Measurements from ENCODE around the gene PPP2R2D. TPM values are rescaled to one million over a fixed set of nuclear protein-coding genes. Genes with fewer than 3 reads are reported as not detected.

PPP2R2D gene
- total RNA-seq, 1 experiment from 2014 or later: 35.1 TPM

GRCh38 chr10:131888186-131888604 is 12.6 kb upstream of the PPP2R2D start:
- TF ChIP-seq, protein P1, sequence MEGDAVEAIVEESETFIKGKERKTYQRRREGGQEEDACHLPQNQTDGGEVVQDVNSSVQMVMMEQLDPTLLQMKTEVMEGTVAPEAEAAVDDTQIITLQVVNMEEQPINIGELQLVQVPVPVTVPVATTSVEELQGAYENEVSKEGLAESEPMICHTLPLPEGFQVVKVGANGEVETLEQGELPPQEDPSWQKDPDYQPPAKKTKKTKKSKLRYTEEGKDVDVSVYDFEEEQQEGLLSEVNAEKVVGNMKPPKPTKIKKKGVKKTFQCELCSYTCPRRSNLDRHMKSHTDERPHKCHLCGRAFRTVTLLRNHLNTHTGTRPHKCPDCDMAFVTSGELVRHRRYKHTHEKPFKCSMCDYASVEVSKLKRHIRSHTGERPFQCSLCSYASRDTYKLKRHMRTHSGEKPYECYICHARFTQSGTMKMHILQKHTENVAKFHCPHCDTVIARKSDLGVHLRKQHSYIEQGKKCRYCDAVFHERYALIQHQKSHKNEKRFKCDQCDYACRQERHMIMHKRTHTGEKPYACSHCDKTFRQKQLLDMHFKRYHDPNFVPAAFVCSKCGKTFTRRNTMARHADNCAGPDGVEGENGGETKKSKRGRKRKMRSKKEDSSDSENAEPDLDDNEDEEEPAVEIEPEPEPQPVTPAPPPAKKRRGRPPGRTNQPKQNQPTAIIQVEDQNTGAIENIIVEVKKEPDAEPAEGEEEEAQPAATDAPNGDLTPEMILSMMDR (conservative IDR thresholded peaks at IDR 0.05): no peak
- no peak overlapping the region for H3K27ac Mint-ChIP-seq
- H3K4me2 ChIP-seq (ENCODE audit: insufficient read depth, insufficient read length, low read length): no peak overlapping the region
- no peaks in the 10 kb centered on the region for H4K20me1 ChIP-seq (ENCODE audit: control insufficient read depth, insufficient read depth, insufficient read length)
- no peak overlapping the region for H3K4me3 Mint-ChIP-seq
- no peak overlapping the region for H2BK20ac ChIP-seq (ENCODE audit: low read depth, low read length, poor library complexity, severe bottlenecking)
- no peak overlapping the region for H3K23ac ChIP-seq (ENCODE audit: insufficient read length, low read depth, low read length)
- H3K9me3 Mint-ChIP-seq: peaks cover 6 to 9% of the 10 kb centered on the region in 2 experiments; a peak in 4 of 5 replicates
- H2BK15ac ChIP-seq (ENCODE audit: low read depth, low read length): no peak overlapping the region
- H4K8ac ChIP-seq (replicated peaks; ENCODE audit: insufficient read length, low read depth, low read length): no peak overlapping the region
- no peak overlapping the region for H3K9ac ChIP-seq (ENCODE audit: extremely low read depth, insufficient read length, low read length)
- no peaks in the 10 kb centered on the region for H3K23me2 ChIP-seq (ENCODE audit: insufficient read length, low read depth, low read length, poor library complexity, severe bottlenecking)
- no peaks in the 10 kb centered on the region for H3K9me3 ChIP-seq (ENCODE audit: control insufficient read depth, low read depth, low read length)
- H3K27ac ChIP-seq (ENCODE audit: insufficient read length, low read depth, low read length): no peak overlapping the region
- H4K5ac ChIP-seq (ENCODE audit: insufficient read length, low read depth, low read length): no peak overlapping the region
- peaks cover 0 to 5% (median 0%) of the 10 kb centered on the region in 3 experiments; a peak in 2 of 7 replicates for H3K36me3 Mint-ChIP-seq (ENCODE audit: insufficient read depth in 1 of 3, low read depth in 3 of 3)
- peaks cover 14% of the 10 kb centered on the region for H3K27me3 Mint-ChIP-seq (ENCODE audit: low read depth)
- H3K79me1 ChIP-seq (ENCODE audit: insufficient read depth, low read depth, low read length, poor library complexity, severe bottlenecking): no peaks in the 10 kb centered on the region
- no peak overlapping the region for H4K91ac ChIP-seq (ENCODE audit: insufficient read length, low read depth, low read length)
- no peak overlapping the region for H2AK5ac ChIP-seq (ENCODE audit: insufficient read length, low read length)
- no CpG with 5 or more reads among the region's 6 CpGs for WGBS (ENCODE audit: extremely low coverage, insufficient read length, low lambda C conversion rate)
- peaks cover 3 to 5% of the 10 kb centered on the region in 2 experiments; a peak in 3 of 4 replicates for H3K4me1 Mint-ChIP-seq
- H3K14ac ChIP-seq (ENCODE audit: insufficient read depth, low read length): no peak overlapping the region
- no peaks in the 10 kb centered on the region for H3K4me1 ChIP-seq (ENCODE audit: insufficient read depth, low read length)
- no peaks in the 10 kb centered on the region for H3K27me3 ChIP-seq (ENCODE audit: insufficient read depth, low read length)
- no peak overlapping the region for H3K18ac ChIP-seq (ENCODE audit: insufficient read length, low read depth, low read length)
- H3K79me2 ChIP-seq (ENCODE audit: insufficient read depth, low read length): no peaks in the 10 kb centered on the region
- no peak overlapping the region for H2BK12ac ChIP-seq (ENCODE audit: insufficient read length, low read depth, low read length)
- DNase-seq: no peak
- H2AFZ ChIP-seq (ENCODE audit: low read length): no peak overlapping the region
- H2BK5ac ChIP-seq (ENCODE audit: insufficient read length, low read length): no peak overlapping the region
- H3K4ac ChIP-seq (ENCODE audit: low read depth, low read length): no peak overlapping the region
- H2BK120ac ChIP-seq (ENCODE audit: low read depth, low read length, poor library complexity, severe bottlenecking): no peak overlapping the region
- no peak overlapping the region for H3T11ph ChIP-seq (ENCODE audit: low read length)
- H3K56ac ChIP-seq (ENCODE audit: insufficient read length, low read depth, low read length): no peak overlapping the region
